Activated naive CD4-positive, alpha-beta T cell (primary cell): Measurements from ENCODE around the gene STARD6.
A peak's percentile ranks its signal among the peaks of the same experiment; 100 is the strongest.
"Not testable (repeated sequence)": the region's sequence is repeated elsewhere in the genome, so short reads cannot be mapped to it uniquely, and the experiment has no call there.

Experiments used
- DNase-seq, 4 experiments: peaks; one replicate each; lab custom pipeline; 2025; lab: John Stamatoyannopoulos, UW

STARD6 gene

DNA sequence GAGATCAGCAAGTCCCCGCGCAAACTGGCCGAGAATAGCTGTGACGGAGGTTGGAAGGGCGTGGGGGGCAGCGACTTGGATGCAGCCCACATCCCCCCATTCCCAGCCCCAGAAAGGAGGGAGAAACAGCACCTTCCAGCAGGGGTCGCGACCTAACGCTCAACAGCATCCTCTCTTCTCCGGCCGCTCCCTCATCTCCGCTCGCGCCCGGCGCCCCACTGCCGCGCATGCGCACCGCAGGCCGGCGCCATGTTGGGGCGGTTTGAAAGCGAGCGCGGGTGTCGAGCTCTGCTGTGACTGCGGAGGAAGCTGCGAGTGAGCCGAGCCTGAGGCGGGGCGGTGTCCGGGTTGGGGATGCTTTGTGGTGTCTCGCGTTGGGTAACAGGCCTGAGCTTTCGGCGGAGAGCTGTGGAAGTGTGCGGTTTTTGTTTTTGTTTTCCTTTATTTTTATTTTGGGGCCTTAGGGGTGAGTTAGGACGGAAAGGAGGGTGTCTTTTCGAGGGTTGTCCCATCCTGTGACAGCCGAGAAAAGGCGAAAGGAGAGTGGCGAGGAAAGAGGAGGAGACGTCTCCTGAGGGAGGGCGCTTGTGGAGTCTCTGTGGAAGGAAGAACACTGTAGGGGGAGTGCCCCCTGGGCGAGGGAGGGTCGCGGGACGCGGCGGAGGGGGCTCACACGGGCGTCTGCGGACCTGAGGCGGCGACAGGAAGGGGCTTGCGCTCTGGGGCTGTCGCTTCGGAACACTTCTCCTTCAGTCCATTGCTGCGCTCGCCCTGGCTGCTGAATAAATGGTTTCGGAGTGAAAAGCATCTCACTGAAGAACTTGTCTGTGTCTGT lies at the start of gene STARD6, which contains the start of gene C18orf54:
STARD6 (minus strand) TSS at position 199 of the 835 bp plus-strand sequence. CDS start 3,285 bp downstream, outside the sequence.
C18orf54 (plus strand) TSS at position 247 of the 835 bp plus-strand sequence. CDS start 2,667 bp downstream, outside the sequence.
- peak; percentile 61 to 86 (median 70) for DNase-seq

DNA sequence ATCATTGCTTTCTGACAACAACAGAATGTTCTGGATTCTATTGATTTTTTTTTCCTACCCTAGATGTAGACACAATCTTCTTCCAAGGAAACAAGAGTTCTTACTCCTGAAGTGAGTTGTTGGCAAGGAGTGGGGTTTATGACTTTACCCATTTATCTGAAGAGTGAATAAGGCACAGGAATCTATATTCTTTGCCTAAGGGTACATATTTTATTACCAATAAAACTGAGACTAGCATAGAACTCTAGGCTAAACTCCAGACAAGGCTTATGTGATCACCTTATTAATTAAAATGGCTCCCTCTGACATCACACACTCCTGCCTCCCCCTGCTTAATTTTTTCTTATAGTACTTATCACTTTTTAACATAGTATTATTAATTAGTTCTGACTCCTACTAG lies 47.6 kb upstream of the STARD6 start:
- no peak for DNase-seq

- DNase-seq, result no peak
Measured at GRCh38 chr18:54396760-54397159, 39.1 kb upstream of the STARD6 start.

GRCh38 chr18:54393648-54394294 lies 36.1 kb upstream of the STARD6 start:
- DNase-seq, result no peak

GRCh38 chr18:54392543-54393023 lies 34.9 kb upstream of the STARD6 start:
- DNase-seq, result no peak

DNA sequence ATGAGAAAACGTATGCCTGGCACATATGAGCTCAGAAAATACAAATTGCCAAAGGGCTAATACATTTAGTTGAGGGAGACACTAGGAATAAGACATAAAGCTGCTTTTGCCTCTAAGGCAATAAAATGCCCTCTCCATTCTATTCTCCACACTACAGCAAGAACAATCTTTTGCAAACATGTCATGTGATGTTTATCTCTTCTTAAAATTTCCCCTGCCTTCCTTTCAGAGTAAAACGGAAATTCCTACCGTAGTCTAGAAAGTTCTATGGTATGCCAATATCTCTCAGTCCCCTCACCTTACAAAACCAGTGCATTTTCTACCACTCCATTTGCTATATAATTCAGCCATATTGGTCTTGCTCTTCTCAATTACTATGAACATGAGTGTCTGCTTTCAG lies 33.2 kb upstream of the STARD6 start:
- DNase-seq, result no peak

GRCh38 chr18:54389143-54389505 lies 31.5 kb upstream of the STARD6 start:
- no peak for DNase-seq

DNA sequence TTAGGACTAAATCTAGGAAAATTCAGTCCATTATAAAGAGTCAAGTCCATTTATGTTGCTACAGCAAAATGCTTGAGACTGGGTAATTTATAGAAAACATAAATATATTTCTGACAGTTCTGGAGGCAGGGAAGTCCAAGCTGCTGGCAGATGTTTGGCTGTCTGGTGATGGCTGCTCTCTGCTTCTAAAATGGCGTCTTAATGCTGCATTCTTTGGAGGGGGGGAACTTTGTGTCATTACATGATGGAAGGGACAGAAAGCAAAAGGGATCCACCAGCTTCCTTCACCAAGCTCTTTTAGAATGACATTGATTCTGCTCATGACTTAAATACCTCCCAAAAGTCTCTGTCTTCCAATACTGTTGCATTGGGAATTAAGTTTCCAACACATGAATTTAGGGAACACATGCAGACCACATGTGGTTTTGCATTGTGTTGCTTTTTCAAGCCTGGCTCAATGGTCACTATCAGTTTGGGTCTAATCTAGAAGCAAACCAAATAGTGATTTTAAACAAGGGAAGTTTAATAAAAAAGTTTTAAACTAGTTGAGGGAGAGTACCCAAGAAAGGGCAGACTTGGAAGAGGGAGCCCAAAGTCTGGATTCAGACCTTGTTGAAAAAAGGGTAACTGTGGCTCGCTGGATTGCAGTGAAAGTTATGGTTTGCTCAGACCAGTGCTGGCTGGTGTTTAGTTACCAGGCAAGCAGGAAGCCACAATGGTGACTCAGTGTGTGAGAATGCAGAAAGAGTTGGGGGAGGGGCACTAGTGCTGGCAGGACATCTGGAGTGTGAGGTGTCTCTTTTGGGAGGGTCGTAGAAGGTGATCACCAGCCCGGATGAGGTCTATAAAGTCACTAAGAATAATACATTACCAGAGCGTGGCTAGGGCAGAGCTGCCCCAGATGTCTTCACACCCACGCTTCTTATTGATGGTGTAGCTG lies 30.8 kb upstream of the STARD6 start:
- no peak for DNase-seq

DNA sequence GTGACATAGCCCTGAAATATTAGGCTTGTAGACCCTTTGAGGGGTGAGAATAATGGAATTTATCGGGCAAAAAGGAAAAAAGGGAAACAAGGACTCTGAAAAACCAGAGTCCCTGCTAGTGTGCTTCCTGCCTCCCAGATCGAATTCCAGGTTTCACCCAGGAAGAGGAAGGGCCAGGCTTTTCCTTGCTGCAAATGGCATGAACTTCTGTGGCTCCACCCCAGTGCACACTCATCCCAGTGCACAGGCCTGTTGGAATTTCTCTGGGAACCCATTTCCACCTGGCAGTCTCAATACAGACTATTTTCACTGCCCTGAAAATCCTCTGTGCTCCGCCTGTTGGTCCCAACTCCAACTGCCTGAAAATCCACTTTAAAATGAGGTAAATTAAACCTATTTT lies 30.0 kb upstream of the STARD6 start:
- no peak for DNase-seq

DNA sequence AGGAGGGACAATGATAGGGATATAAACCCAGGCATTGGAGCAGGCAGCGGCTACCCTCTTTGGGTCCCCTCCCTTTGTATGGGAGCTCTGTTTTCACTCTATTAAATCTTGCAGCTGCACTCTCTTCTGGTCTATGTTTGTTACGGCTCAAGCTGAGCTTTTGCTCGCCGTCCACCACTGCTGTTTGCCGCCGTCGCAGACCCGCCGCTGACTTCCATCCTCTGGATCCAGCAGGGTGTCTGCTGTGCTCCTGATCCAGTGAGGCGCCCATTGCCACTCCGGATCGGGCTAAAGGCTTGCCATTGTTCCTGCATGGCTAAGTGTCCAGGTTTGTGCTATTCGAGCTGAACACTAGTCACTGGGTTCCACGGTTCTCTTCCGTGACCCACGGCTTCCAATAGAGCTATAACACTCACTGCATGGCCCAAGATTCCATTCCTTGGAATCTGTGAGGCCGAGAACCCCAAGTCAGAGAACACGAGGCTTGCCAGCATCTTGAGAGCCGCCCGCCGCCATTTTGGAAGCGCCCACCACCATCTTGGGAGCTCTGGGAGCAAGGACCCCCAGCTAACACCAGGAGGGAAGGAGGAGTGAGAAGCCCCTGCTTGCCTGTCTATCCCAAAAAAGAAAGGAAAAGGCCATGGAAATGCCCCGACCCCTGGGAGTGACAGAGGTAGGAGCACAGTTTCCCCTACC lies 29.3 kb upstream of the STARD6 start:
- not testable (repeated sequence) for DNase-seq

GRCh38 chr18:54386043-54386442 lies 28.4 kb upstream of the STARD6 start:
- no peak for DNase-seq

DNA sequence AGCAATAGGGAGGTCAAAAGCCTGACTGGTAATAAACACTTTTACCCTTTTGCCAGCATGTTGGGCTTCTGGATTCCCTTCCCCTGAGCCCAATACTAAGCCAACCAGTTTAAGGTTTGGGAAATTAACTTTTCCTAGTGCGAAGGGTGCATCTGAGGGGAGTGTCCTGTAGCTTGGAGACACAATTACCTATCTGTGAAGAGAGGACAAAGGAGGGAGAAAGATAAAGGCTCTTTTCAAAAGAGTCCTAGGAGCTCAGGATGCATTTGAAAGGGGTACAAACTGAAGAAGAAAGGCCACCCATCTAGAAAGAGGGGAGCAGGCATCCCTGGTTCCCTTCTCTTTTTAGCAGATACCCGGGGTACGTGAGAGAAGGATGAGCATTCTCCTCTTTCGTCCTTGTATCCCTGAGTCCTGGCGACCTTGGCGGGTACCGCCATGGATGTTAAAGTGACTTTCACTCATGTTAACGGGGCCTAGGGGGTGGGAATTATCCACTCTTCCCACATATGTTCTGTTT lies 25.1 kb upstream of the STARD6 start:
- DNase-seq, result no peak

DNA sequence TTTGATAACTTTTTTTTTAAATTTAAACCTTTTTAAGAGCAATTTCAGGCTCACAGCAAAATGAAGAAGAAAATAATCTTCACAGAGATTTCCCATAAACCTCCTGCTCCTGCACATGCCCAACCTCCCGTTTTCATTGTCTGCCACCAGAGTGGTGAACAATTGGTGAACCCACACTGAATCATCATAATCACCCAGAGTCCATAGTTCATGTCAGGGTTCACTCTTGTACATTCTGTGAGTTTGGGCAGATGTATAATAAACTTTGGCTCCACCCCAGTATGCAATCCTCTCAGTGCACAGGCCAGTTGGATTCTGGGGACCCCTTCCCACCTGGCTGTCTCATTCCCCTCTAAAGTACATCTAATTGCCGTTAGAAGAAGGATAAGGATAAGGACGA lies 24.4 kb upstream of the STARD6 start:
- no peak for DNase-seq

DNA sequence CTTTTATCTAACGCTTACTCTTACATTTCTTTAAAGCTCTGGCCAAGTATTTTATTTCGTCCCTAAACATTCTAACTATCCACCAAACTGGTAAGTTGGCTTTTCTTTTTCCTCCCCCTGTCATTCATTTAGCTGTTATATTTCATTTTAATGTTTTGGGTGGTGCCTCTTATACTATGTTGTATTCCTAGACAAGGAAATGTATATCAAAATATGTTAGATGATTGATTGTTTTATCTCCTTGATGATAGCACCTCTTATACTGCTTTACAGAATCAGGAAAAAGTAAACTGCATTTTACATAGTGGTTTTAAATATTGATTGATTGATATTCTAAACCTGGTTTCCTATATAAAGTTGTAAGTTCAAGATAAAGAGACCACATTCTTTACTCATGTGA lies 24.0 kb upstream of the STARD6 start:
- DNase-seq, result no peak

- no peak for DNase-seq
Measured at GRCh38 chr18:54378057-54378456, 20.4 kb upstream of the STARD6 start.

- no peak for DNase-seq
Measured at GRCh38 chr18:54360406-54360805, 2.7 kb upstream of the STARD6 start.

DNA sequence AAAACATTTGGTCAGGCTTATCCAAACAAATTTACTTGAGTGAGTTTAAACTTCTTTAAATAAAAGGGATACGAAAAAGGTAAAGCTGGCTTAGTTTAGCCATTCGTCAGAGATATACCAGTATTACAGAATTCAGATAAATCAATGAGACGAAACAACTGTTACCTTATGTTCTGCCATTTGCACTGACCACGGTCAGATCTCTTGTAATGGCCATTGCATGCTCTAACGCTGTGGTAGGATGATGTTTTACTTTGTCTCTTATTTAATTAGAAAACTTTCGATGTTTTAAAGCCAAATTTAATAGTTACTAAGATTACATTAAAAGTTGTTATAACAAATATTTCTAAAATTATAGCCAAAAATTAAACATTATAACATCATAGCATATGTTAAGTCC lies 1.6 kb upstream of the STARD6 start:
- DNase-seq, result no peak

DNA sequence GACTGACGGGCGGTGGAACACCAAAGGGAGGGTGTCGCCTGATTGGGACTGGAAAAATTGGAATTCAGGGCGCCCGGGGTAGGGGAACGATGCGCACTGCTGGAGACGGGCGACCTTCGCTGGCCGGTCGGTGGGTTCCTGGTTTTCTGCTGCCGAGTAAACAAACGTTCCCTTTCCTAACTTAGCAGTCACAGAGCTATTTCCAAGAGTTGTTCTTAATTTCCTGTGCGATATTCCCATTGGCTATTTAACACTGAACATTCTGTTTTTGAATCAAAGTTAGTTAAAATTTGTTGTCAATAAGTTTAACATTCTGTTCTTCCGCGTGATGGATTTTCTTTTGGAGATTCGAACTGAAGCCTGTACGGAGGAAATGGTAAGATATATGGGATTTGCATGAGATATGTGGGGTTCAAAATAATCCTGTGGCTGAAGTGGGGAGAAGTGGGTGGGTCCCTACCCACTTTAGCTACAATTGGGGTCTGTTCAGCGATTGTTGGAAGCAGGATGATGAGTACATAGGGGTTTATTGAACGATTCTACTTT lies 910 bp upstream of the STARD6 start:
- no peak for DNase-seq

DNA sequence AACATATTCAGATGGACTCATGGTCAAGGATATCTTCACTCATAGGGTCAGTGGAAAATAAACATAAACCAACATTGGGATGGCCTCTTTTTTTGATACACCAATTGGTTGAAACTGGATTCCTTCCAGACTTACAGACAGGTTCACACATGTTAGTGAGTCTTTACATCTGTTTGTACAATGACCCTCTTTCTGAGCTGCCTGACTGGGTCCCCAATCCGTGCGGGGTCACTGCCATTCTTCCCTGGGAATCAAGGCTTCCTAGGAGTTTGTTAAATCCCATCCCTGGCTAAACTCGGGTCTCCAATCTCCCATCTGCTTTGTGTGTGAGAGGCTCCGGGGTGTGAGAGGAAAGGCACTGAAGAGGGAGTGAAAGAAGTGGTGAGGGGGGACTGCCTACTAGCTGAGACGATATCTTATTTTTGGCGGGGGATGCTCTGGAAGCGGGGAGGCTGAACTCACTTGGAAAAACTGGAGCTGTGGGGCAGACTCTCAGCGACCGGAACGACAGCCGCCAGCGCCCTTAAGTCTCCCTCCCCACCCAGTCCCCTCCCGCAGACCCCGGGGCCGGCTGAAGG lies 487 bp downstream of the STARD6 start:
- DNase-seq, result no peak

- DNase-seq, result no peak
Measured at GRCh38 chr18:54351186-54351585, 6.5 kb downstream of the STARD6 start.

DNA sequence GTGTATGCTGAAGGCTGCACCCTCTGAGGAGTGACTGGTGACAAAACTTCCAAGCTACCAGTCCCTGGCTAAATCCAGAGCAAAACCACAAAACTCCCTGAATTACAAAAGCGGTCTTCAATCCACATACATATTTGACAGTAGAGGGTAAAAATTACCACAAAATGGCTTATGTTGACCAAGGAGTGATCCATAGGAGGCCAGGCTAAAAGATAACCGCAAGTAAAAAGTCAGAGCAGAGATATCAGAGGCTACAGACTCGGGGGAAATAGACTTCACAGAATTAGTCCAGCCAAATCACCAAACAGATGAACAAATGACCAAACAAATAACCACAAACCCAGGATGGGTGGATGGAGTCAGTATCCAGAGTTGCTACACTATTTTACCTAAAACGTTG lies 19.4 kb downstream of the STARD6 start:
- DNase-seq, result no peak
